CD14-positive monocyte (primary cell): ENCODE results near the gene COPB2. TPM values are rescaled to one million over a fixed set of nuclear protein-coding genes. Genes with fewer than 3 reads are reported as not detected.

ENCODE experiments used
- DNase-seq, 3 donors: peaks; one replicate each; pipeline ENCODE4 v3.0.0-alpha.2; 2011 to 2022
- H2AFZ ChIP-seq: 2 replicates; pipeline ENCODE4 v1.6.0; 2012; ENCODE audit warnings: mild to moderate bottlenecking, low read depth, low read length, inconsistent platforms; ENCODE audit not compliant: insufficient read depth, poor library complexity, severe bottlenecking
- H3K27ac ChIP-seq, 2 donors: 1 replicate in 1 of 2; 2 replicates in 1 of 2; pipeline ENCODE4 v1.5.1; 2012 to 2013; ENCODE audit warnings: low read length in 2 of 2, control low read depth in 1 of 2, inconsistent platforms in 1 of 2, low read depth in 1 of 2, mild to moderate bottlenecking in 1 of 2
- H3K27me3 ChIP-seq, 2 donors: one replicate each; pipeline versions ENCODE4 v1.6.0 to v1.6.1; 2011 to 2013; ENCODE audit warnings: low read length in 2 of 2; ENCODE audit not compliant: control insufficient read depth in 2 of 2, insufficient read depth in 2 of 2
- H3K36me3 ChIP-seq, 2 donors: replicated peaks in 1 of 2; 1 replicate in 1 of 2; 2 replicates in 1 of 2; pipeline versions ENCODE4 v1.5.1 to v1.6.1; 2012 to 2013; ENCODE audit warnings: low read length in 2 of 2, control low read depth in 1 of 2, inconsistent platforms in 1 of 2, mild to moderate bottlenecking in 1 of 2; ENCODE audit not compliant: insufficient read depth in 2 of 2, control insufficient read depth in 1 of 2
- H3K4me1 ChIP-seq, 2 donors: 1 replicate in 1 of 2; 2 replicates in 1 of 2; pipeline versions ENCODE4 v1.5.1 to v1.6.1; 2012 to 2013; ENCODE audit warnings: low read length in 2 of 2, control low read depth in 1 of 2, inconsistent platforms in 1 of 2, mild to moderate bottlenecking in 1 of 2, moderate library complexity in 1 of 2; ENCODE audit not compliant: insufficient read depth in 2 of 2, control insufficient read depth in 1 of 2
- H3K4me2 ChIP-seq: replicated peaks from 2 replicates; pipeline ENCODE3; 2012; ENCODE audit warnings: low read length, moderate library complexity, mild to moderate bottlenecking; ENCODE audit not compliant: poor library complexity, severe bottlenecking; ENCODE audit errors: extremely low read depth
- H3K4me3 ChIP-seq, 3 experiments: fragments of 200-600 bp in 1 of 3; sonication (generic) in 1 of 3; replicated peaks in 1 of 3; 1 replicate in 2 of 3; 2 replicates in 1 of 3; pipeline ENCODE4 v1.5.1; 2011 to 2013; ENCODE audit warnings: low read length in 3 of 3, mild to moderate bottlenecking in 3 of 3, control low read depth in 2 of 3, low read depth in 2 of 3, inconsistent platforms in 1 of 3, moderate library complexity in 1 of 3
- H3K79me2 ChIP-seq: 2 replicates; pipeline ENCODE4 v1.6.0; 2012; ENCODE audit warnings: mild to moderate bottlenecking, control low read depth, inconsistent platforms, low read length, moderate library complexity; ENCODE audit not compliant: insufficient read depth
- H3K9ac ChIP-seq: 2 replicates; pipeline ENCODE4 v1.6.0; 2017; ENCODE audit warnings: low read length, mild to moderate bottlenecking; ENCODE audit not compliant: insufficient read depth, poor library complexity, severe bottlenecking
- H3K9me3 ChIP-seq, 2 donors: replicated peaks in 1 of 2; 1 replicate in 1 of 2; 2 replicates in 1 of 2; pipeline versions ENCODE4 v1.5.1 to v1.6.1; 2012 to 2013; ENCODE audit warnings: low read length in 2 of 2, control low read depth in 1 of 2; ENCODE audit not compliant: control insufficient read depth in 1 of 2, insufficient read depth in 1 of 2
- H4K20me1 ChIP-seq: 2 replicates; pipeline ENCODE4 v1.6.0; 2012; ENCODE audit warnings: mild to moderate bottlenecking, low read length, control low read depth, moderate library complexity; ENCODE audit not compliant: insufficient read depth
- H3K27ac Mint-ChIP-seq, 7 donors: one replicate each; pipeline ENCODE4 v1.8.0; 2020; ENCODE audit warnings: mild to moderate bottlenecking in 7 of 7, mixed read lengths in 7 of 7, moderate library complexity in 6 of 7, inconsistent platforms in 2 of 7
- H3K27me3 Mint-ChIP-seq, 3 donors: one replicate each; pipeline ENCODE4 v1.8.0; 2021 to 2022; ENCODE audit warnings: low read depth in 3 of 3, mild to moderate bottlenecking in 3 of 3, mixed read lengths in 3 of 3, moderate library complexity in 3 of 3, inconsistent platforms in 1 of 3
- H3K36me3 Mint-ChIP-seq, 2 donors: one replicate each; pipeline ENCODE4 v1.8.0; 2020; ENCODE audit warnings: mixed read lengths in 2 of 2, inconsistent platforms in 1 of 2, mild to moderate bottlenecking in 1 of 2
- H3K4me1 Mint-ChIP-seq: one replicate; pipeline ENCODE4 v1.8.0; 2020; ENCODE audit warnings: mild to moderate bottlenecking, mixed read lengths
- H3K4me3 Mint-ChIP-seq, 2 donors: one replicate each; pipeline ENCODE4 v1.8.0; 2020; ENCODE audit warnings: mild to moderate bottlenecking in 2 of 2, mixed read lengths in 2 of 2, moderate library complexity in 1 of 2
- H3K9me3 Mint-ChIP-seq, 7 donors: one replicate each; pipeline ENCODE4 v1.8.0; 2020 to 2022; ENCODE audit warnings: mixed read lengths in 7 of 7, mild to moderate bottlenecking in 6 of 7, moderate library complexity in 6 of 7, inconsistent platforms in 2 of 7
- WGBS: methylation state at CpG from one replicate; pipeline ENCODE4 v1.1.5; 2013; ENCODE audit warnings: missing lambda C conversion rate; ENCODE audit not compliant: insufficient coverage; 5-methylcytosine and 5-hydroxymethylcytosine counted together
- intact Hi-C, 2 donors: fragments of 100-400 bp; cut with micrococcal nuclease; formaldehyde crosslinking; loops; one replicate each; pipeline versions ENCODE4 v1.15.0 to v1.15.1; 2023
- polyA plus RNA-seq, 3 donors: library from polyadenylated mRNA; depleted of rRNA in 1 of 3; unstranded in 2 of 3; stranded (reverse) in 1 of 3; fragments of 300-500 nt in 2 of 3; fragments of >200 nt in 1 of 3; fragmentation: Illumina TruSeq in 2 of 3; gene quantifications; 1 replicate in 2 of 3; 2 replicates in 1 of 3; pipeline ENCODE4 v1.2.3, GENCODE V29; 2012 to 2021
- TF ChIP-seq, protein P1 (sequence below): fragments of 200-600 bp; IDR thresholded peaks from one replicate; pipeline ENCODE4 v1.8.0; 2022; ENCODE audit warnings: antibody characterized with exemption, mild to moderate bottlenecking

Gene COPB2
- polyA plus RNA-seq, 3 donors, result 22.6 to 95.6 (median 76.9) TPM

DNA sequence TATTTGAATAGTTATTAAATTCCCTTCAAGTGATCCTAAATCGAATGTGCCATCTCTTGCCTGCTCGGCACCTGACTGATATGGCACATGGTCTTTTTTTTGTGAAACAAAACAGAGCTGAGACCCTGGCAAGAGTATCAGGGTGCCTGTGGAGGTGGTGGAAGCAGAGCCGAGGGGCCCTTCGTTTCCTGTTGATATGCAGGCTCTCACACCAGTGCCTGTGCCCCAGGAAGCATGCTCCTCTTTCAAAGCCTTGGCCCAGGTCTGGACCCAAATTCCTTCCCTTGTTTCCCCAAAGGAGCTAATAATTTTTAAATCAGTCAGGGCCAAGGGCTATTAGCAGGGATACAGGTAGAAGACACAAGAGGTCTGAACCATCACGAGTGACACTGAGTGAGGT is 67.1 kb downstream of the COPB2 start:
- Histone ChIP-seq H3K4me2 (no peak overlapping the region), H3K9me3 (no peaks in the 10 kb centered on the region), H3K9ac (no peak overlapping the region), H2AFZ (no peak overlapping the region), H4K20me1 (no peaks in the 10 kb centered on the region), H3K79me2 (no peaks in the 10 kb centered on the region), H3K4me1 (no peaks in the 10 kb centered on the region), H3K4me3 (no peak overlapping the region), H3K27ac (no peak overlapping the region), H3K27me3 (no peaks in the 10 kb centered on the region), H3K36me3 (no peaks in the 10 kb centered on the region)
- intact Hi-C loops, result no loop called here
- no peaks in the 10 kb centered on the region for H3K9me3 Mint-ChIP-seq
- H3K4me3 Mint-ChIP-seq, result no peak overlapping the region
- WGBS, result 94% methylated on average over 2 of the region's 5 CpGs
- DNase-seq, result no peak
- no peak overlapping the region for H3K27ac Mint-ChIP-seq
- H3K36me3 Mint-ChIP-seq, result no peaks in the 10 kb centered on the region
- H3K27me3 Mint-ChIP-seq, result peaks cover 4 to 7% (median 5%) of the 10 kb centered on the region in 3 donors
- TF ChIP-seq, protein P1, sequence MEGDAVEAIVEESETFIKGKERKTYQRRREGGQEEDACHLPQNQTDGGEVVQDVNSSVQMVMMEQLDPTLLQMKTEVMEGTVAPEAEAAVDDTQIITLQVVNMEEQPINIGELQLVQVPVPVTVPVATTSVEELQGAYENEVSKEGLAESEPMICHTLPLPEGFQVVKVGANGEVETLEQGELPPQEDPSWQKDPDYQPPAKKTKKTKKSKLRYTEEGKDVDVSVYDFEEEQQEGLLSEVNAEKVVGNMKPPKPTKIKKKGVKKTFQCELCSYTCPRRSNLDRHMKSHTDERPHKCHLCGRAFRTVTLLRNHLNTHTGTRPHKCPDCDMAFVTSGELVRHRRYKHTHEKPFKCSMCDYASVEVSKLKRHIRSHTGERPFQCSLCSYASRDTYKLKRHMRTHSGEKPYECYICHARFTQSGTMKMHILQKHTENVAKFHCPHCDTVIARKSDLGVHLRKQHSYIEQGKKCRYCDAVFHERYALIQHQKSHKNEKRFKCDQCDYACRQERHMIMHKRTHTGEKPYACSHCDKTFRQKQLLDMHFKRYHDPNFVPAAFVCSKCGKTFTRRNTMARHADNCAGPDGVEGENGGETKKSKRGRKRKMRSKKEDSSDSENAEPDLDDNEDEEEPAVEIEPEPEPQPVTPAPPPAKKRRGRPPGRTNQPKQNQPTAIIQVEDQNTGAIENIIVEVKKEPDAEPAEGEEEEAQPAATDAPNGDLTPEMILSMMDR, result no peak
- no peaks in the 10 kb centered on the region for H3K4me1 Mint-ChIP-seq

DNA sequence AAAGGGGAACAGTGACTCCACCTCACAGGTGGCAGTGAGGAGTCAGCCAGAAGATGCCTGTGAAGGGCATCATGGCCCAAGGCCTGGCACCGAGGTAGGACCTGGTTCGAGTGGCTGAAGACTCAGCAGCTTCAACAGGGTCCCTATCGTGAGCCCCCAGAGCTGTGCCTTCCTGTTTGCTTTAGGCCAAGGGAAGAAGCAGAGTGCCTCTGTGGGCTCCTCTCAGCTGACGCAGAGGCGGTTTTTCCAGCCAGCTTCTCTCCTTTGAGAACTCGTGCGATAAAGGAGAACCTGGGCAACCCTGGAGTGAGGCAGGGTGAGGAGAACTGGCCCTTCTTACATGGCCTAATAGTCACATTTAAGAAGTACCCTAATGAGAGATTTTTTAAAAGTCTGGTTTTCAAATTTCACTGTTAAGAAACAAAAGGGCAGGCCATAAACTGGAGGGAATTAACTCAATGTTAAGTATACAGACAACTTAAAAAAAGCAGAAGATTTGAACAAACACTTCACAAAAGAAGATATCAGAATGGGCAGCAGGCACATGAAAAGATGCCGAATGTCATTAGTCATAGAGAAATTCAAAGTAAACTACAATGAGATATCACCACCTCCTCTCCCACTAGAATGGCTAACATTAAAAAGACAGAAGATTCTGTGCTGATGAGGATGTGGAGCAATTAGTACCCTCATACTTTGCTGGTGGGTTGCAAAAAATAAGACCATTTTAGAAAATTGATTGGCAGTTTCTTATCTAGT is 68.7 kb downstream of the COPB2 start:
- Mint-ChIP-seq H3K9me3 (no peaks in the 10 kb centered on the region), H3K4me1 (no peaks in the 10 kb centered on the region)

More for the DNA sequence above, 68.7 kb downstream of the COPB2 start:
- Histone ChIP-seq H3K27me3 (no peaks in the 10 kb centered on the region), H3K36me3 (no peaks in the 10 kb centered on the region), H3K4me1 (no peaks in the 10 kb centered on the region), H2AFZ (no peak overlapping the region), H3K4me2 (no peak overlapping the region), H3K9ac (no peak overlapping the region), H4K20me1 (no peaks in the 10 kb centered on the region), H3K9me3 (no peaks in the 10 kb centered on the region), H3K79me2 (no peaks in the 10 kb centered on the region), H3K27ac (no peak overlapping the region), H3K4me3 (no peak overlapping the region)
- Mint-ChIP-seq H3K27me3 (peaks cover 2 to 7% (median 6%) of the 10 kb centered on the region in 3 donors), H3K36me3 (no peaks in the 10 kb centered on the region), H3K4me3 (no peak overlapping the region), H3K27ac (no peak overlapping the region)
- intact Hi-C loops, result no loop called here
- WGBS, result 75% methylated on average over 5 of the region's 8 CpGs
- DNase-seq, result no peak
- TF ChIP-seq, protein P1, result no peak
